Measurements from ENCODE around the gene TENM4.

Gene TENM4

DNA sequence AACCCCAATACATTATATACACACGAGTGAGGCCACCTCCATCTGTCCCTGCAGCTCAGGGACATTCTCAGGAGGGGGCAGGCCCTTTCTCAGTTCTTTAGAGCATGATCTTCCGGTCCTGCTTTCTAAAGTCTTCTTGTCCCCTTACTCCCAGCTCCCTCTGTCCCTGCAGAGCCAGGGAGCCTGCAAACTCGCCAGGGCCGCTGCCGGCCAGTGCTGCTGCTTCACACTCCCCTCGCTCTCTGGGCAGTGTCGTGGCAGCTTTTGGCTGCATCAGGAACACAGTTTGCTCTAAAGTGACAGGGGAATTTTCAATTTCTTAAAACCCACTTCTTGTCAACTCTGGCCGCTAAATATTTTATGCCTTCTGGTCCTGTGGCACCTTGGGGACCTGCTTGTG lies 736.0 kb downstream of the TENM4 start:
- no peak overlapping the region for H3K27ac Mint-ChIP-seq

GRCh38 chr11:78699609-78700135 lies 741.2 kb downstream of the TENM4 start:
- H3K27me3 Mint-ChIP-seq = peaks cover 4% of the 10 kb centered on the region

More for the DNA sequence above, 736.0 kb downstream of the TENM4 start:
- no peaks in the 10 kb centered on the region for H3K4me1 Mint-ChIP-seq (ENCODE audit: low read depth)
- H3K9me3 Mint-ChIP-seq = no peaks in the 10 kb centered on the region
- no peak overlapping the region for H3K4me3 Mint-ChIP-seq
- H3K27me3 Mint-ChIP-seq = peaks cover 6% of the 10 kb centered on the region
- H3K36me3 Mint-ChIP-seq (ENCODE audit: low read depth) = no peaks in the 10 kb centered on the region
- intact Hi-C loops (cut with micrococcal nuclease) = no loop called here

GRCh38 chr11:78698612-78699011 lies 742.2 kb downstream of the TENM4 start:
- Mint-ChIP-seq H3K4me3 (no peak overlapping the region), H3K36me3 (ENCODE audit: low read depth) (no peaks in the 10 kb centered on the region), H3K9me3 (no peaks in the 10 kb centered on the region), H3K27ac (no peak overlapping the region), H3K27me3 (peaks cover 4% of the 10 kb centered on the region), H3K4me1 (ENCODE audit: low read depth) (no peaks in the 10 kb centered on the region)
- intact Hi-C loops (cut with micrococcal nuclease) = no loop called here

More at GRCh38 chr11:78699609-78700135, 741.2 kb downstream of the TENM4 start:
- Mint-ChIP-seq H3K4me3 (no peak overlapping the region), H3K9me3 (no peaks in the 10 kb centered on the region), H3K4me1 (ENCODE audit: low read depth) (no peaks in the 10 kb centered on the region), H3K27ac (no peak overlapping the region), H3K36me3 (ENCODE audit: low read depth) (no peaks in the 10 kb centered on the region)
- intact Hi-C loops (cut with micrococcal nuclease) = no loop called here

DNA sequence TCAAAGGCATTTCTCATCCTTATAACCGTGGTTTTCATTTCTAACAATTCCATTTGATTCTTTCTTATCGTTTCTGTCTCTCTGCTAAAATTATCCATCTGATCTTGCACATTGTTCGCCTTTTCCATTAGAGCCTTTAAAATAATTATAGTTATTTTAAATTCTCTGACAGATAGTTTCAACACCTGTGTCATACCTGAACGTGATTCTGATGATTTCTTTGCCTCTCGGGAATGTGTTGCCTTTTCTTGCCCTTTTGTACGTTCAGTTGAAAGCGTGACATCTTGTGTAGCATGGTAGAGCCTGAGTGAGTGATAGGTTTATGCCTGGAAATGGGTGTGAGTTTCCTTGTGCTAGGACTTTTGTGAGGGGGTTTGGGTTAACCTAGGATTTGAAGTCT lies 744.7 kb downstream of the TENM4 start:
- Mint-ChIP-seq H3K27me3 (peaks cover 6% of the 10 kb centered on the region), H3K4me1 (ENCODE audit: low read depth) (no peaks in the 10 kb centered on the region), H3K4me3 (no peak overlapping the region), H3K9me3 (no peaks in the 10 kb centered on the region), H3K27ac (no peak overlapping the region), H3K36me3 (ENCODE audit: low read depth) (no peaks in the 10 kb centered on the region)
- intact Hi-C loops (cut with micrococcal nuclease) = no loop called here

GRCh38 chr11:78694152-78694551 lies 746.7 kb downstream of the TENM4 start:
- Mint-ChIP-seq H3K9me3 (no peaks in the 10 kb centered on the region), H3K4me3 (no peak overlapping the region), H3K27me3 (peaks cover 8% of the 10 kb centered on the region), H3K4me1 (ENCODE audit: low read depth) (no peaks in the 10 kb centered on the region), H3K27ac (no peak overlapping the region), H3K36me3 (ENCODE audit: low read depth) (no peaks in the 10 kb centered on the region)
- intact Hi-C loops (cut with micrococcal nuclease) = no loop called here

DNA sequence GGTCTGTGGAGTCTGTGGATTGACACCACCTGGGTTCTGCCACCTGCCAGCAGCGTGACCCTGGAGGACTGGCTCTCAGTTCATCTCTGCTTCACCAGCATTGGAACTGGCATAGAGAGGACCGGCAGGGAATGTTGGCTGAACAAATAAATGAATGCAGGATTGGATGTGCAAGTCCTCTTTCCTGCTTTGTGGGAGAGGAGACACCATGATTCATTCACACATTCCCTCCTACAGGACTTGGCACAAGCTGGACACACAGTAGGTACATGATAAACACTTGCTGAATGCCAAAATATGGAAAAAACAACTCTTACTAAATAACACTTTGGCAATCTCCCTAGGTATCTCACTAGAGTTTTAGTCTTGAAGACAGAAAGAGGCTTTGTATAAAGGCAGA lies 749.6 kb downstream of the TENM4 start:
- H3K9me3 Mint-ChIP-seq = no peaks in the 10 kb centered on the region
- intact Hi-C loops (cut with micrococcal nuclease) = no loop called here
- no peaks in the 10 kb centered on the region for H3K4me1 Mint-ChIP-seq (ENCODE audit: low read depth)
- no peak overlapping the region for H3K4me3 Mint-ChIP-seq
- H3K27ac Mint-ChIP-seq = no peak overlapping the region
- H3K27me3 Mint-ChIP-seq = peaks cover 6% of the 10 kb centered on the region
- no peaks in the 10 kb centered on the region for H3K36me3 Mint-ChIP-seq (ENCODE audit: low read depth)

- intact Hi-C loops (cut with micrococcal nuclease) = no loop called here
- no peaks in the 10 kb centered on the region for H3K9me3 Mint-ChIP-seq
- H3K4me1 Mint-ChIP-seq (ENCODE audit: low read depth) = no peaks in the 10 kb centered on the region
- H3K27me3 Mint-ChIP-seq = peaks cover 6% of the 10 kb centered on the region
- no peak overlapping the region for H3K27ac Mint-ChIP-seq
- H3K36me3 Mint-ChIP-seq (ENCODE audit: low read depth) = no peaks in the 10 kb centered on the region
- no peak overlapping the region for H3K4me3 Mint-ChIP-seq
Observed at GRCh38 chr11:78690352-78690987, 750.4 kb downstream of the TENM4 start.

DNA sequence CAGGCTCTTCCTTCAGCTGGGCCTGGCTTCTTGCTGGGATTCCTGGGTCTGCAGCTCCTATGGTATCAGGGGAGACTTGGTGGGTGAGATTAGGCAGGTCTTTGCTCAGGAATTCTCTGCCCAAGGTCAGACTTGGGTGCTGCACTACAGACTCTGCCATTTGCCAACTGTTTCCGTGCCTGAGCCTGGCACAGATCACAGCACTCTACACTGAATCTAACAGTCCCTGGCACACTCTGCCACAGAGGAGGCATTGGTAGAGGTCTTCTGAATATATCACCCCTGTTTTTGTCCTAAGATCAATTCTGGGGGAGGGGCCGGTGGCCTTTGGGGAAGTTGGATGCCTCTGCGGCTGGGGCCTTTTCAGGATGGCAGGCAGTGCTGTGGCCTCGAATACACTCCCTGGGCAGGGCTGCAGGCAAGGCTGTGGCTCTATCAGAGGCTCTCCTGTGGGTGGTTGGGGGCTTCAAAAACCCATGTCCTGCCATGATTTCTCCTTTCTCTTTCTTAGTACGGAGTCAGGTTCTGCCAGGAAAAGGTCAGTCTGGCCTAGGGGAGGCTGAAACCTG lies 751.2 kb downstream of the TENM4 start:
- Mint-ChIP-seq H3K27ac (no peak overlapping the region), H3K27me3 (peaks cover 6% of the 10 kb centered on the region), H3K36me3 (ENCODE audit: low read depth) (no peaks in the 10 kb centered on the region), H3K9me3 (no peaks in the 10 kb centered on the region), H3K4me1 (ENCODE audit: low read depth) (no peaks in the 10 kb centered on the region), H3K4me3 (no peak overlapping the region)
- intact Hi-C loops (cut with micrococcal nuclease) = no loop called here

DNA sequence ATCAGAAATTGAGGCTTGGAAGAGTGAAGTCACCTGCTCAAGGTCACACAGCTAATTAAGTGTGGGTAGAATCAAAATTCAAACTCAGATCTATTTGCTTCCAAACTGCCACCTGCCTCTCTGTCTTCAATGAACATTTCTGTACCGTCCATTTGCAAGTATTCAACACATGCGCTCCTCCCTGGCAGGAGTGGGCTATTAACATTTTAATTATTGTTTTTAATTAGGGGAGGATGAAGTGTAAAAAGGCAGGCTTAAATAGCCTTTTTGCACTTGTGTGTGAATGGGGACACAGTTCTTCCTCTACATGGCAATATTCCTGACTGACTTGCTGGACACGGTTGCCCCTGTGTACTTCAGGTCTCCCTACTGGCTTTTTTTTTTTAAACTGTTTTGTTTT lies 751.7 kb downstream of the TENM4 start:
- Mint-ChIP-seq H3K4me3 (no peak overlapping the region), H3K27me3 (peaks cover 6% of the 10 kb centered on the region), H3K27ac (no peak overlapping the region), H3K9me3 (no peaks in the 10 kb centered on the region), H3K36me3 (ENCODE audit: low read depth) (no peaks in the 10 kb centered on the region), H3K4me1 (ENCODE audit: low read depth) (no peaks in the 10 kb centered on the region)
- intact Hi-C loops (cut with micrococcal nuclease) = no loop called here

GRCh38 chr11:78688460-78688859 lies 752.4 kb downstream of the TENM4 start:
- intact Hi-C loops (cut with micrococcal nuclease) = no loop called here
- H3K4me3 Mint-ChIP-seq = no peak overlapping the region
- H3K9me3 Mint-ChIP-seq = no peaks in the 10 kb centered on the region
- H3K4me1 Mint-ChIP-seq (ENCODE audit: low read depth) = no peaks in the 10 kb centered on the region
- H3K36me3 Mint-ChIP-seq (ENCODE audit: low read depth) = no peaks in the 10 kb centered on the region
- H3K27ac Mint-ChIP-seq = no peak overlapping the region
- H3K27me3 Mint-ChIP-seq = peaks cover 9% of the 10 kb centered on the region

DNA sequence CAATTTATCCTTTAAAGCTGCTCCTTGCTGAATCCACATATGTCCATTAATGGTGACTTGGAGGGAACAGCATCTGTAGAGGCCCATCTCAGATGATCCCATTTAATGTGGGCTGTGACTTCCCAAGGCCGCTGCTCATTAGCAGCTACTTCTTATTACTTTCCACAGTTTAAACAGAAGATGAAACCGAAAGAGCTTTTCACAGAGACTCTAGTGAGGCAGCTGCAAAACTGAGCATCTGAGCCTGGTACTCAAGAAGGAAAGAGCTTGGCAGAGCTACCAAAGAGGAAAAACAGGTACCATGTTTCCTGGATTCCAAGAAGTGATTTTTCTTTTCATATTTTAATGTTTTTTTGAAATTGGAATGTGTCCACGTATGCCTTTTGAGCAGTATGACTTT lies 755.7 kb downstream of the TENM4 start:
- intact Hi-C loops (cut with micrococcal nuclease) = no loop called here
- Mint-ChIP-seq H3K27me3 (peaks cover 4% of the 10 kb centered on the region), H3K4me1 (ENCODE audit: low read depth) (no peaks in the 10 kb centered on the region), H3K9me3 (no peaks in the 10 kb centered on the region), H3K36me3 (ENCODE audit: low read depth) (no peaks in the 10 kb centered on the region), H3K27ac (no peak overlapping the region), H3K4me3 (no peak overlapping the region)

GRCh38 chr11:78684377-78684776 lies 756.5 kb downstream of the TENM4 start:
- H3K27ac Mint-ChIP-seq = no peak overlapping the region
- no peaks in the 10 kb centered on the region for H3K36me3 Mint-ChIP-seq (ENCODE audit: low read depth)
- no peaks in the 10 kb centered on the region for H3K4me1 Mint-ChIP-seq (ENCODE audit: low read depth)
- peaks cover 4% of the 10 kb centered on the region for H3K27me3 Mint-ChIP-seq
- H3K9me3 Mint-ChIP-seq = no peaks in the 10 kb centered on the region
- no peak overlapping the region for H3K4me3 Mint-ChIP-seq
- intact Hi-C loops (cut with micrococcal nuclease) = no loop called here

- H3K4me1 Mint-ChIP-seq (ENCODE audit: low read depth) = no peaks in the 10 kb centered on the region
- H3K36me3 Mint-ChIP-seq (ENCODE audit: low read depth) = no peaks in the 10 kb centered on the region
- no peaks in the 10 kb centered on the region for H3K9me3 Mint-ChIP-seq
- H3K4me3 Mint-ChIP-seq = no peak overlapping the region
- no peak overlapping the region for H3K27ac Mint-ChIP-seq
- H3K27me3 Mint-ChIP-seq = peaks cover 4% of the 10 kb centered on the region
- intact Hi-C loops (cut with micrococcal nuclease) = no loop called here
Observed at GRCh38 chr11:78683774-78684173, 757.1 kb downstream of the TENM4 start.

GRCh38 chr11:78676026-78676557 lies 764.7 kb downstream of the TENM4 start:
- no peak overlapping the region for H3K4me3 Mint-ChIP-seq
- no peaks in the 10 kb centered on the region for H3K9me3 Mint-ChIP-seq
- intact Hi-C loops (cut with micrococcal nuclease) = no loop called here
- no peak overlapping the region for H3K27ac Mint-ChIP-seq
- no peaks in the 10 kb centered on the region for H3K36me3 Mint-ChIP-seq (ENCODE audit: low read depth)
- peaks cover 1% of the 10 kb centered on the region for H3K27me3 Mint-ChIP-seq
- no peaks in the 10 kb centered on the region for H3K4me1 Mint-ChIP-seq (ENCODE audit: low read depth)

All from dendritic cell treated with granulocyte-macrophage colony-stimulating factor and Interleukin-4, amounts not matched to agents 40 ng/mL and 50 ng/mL, for 4 days (primary cell).